Measurements from ENCODE around the gene PITX3. TPM values are rescaled to one million over a fixed set of nuclear protein-coding genes. Genes with fewer than 3 reads are reported as not detected.

The PITX3 gene
- total RNA-seq, 1 experiment from 2014 or later: 0.81 TPM

DNA sequence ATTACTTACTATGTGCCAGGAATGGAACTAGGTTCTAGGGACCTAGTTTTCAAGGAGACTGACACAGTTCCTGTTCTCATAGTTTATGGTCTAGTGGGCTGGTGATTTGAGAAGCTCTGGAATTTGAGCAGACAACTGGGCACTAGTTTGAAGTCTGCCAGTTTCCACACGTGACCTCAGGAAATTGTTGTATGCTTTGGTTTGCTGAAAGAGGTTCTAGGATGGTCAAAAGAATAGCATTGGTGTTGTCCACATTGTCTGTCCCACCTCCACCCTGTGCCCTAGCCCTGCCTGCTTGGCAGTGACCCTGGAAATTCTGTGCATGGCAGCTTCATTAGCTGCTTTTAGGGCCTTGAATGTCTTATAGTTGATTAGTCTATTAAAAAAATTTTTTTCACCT, 32.8 kb upstream of the PITX3 start (continued):
- TF ChIP-seq, protein P1, sequence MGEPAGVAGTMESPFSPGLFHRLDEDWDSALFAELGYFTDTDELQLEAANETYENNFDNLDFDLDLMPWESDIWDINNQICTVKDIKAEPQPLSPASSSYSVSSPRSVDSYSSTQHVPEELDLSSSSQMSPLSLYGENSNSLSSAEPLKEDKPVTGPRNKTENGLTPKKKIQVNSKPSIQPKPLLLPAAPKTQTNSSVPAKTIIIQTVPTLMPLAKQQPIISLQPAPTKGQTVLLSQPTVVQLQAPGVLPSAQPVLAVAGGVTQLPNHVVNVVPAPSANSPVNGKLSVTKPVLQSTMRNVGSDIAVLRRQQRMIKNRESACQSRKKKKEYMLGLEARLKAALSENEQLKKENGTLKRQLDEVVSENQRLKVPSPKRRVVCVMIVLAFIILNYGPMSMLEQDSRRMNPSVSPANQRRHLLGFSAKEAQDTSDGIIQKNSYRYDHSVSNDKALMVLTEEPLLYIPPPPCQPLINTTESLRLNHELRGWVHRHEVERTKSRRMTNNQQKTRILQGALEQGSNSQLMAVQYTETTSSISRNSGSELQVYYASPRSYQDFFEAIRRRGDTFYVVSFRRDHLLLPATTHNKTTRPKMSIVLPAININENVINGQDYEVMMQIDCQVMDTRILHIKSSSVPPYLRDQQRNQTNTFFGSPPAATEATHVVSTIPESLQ (CRISPR knock-in tag; IDR thresholded peaks at IDR 0.05): no peak
- TF ChIP-seq CREB1 (CRISPR knock-in tag; IDR thresholded peaks at IDR 0.05) (no peak), ELF4 (CRISPR knock-in tag; IDR thresholded peaks at IDR 0.05; ENCODE audit: low read depth) (no peak), FOXJ3 (CRISPR knock-in tag; IDR thresholded peaks at IDR 0.05; ENCODE audit: borderline replicate concordance) (no peak), SMAD3 (CRISPR knock-in tag; IDR thresholded peaks at IDR 0.05; ENCODE audit: borderline replicate concordance) (no peak), ZNF232 (CRISPR knock-in tag; IDR thresholded peaks at IDR 0.05) (no peak), ETV6 (CRISPR knock-in tag; IDR thresholded peaks at IDR 0.05) (no peak), ZNF317 (CRISPR knock-in tag; IDR thresholded peaks at IDR 0.05; ENCODE audit: borderline replicate concordance, low read depth) (no peak)
- TF ChIP-seq, protein P2, sequence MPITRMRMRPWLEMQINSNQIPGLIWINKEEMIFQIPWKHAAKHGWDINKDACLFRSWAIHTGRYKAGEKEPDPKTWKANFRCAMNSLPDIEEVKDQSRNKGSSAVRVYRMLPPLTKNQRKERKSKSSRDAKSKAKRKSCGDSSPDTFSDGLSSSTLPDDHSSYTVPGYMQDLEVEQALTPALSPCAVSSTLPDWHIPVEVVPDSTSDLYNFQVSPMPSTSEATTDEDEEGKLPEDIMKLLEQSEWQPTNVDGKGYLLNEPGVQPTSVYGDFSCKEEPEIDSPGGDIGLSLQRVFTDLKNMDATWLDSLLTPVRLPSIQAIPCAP (CRISPR knock-in tag; IDR thresholded peaks at IDR 0.05): no peak

DNA sequence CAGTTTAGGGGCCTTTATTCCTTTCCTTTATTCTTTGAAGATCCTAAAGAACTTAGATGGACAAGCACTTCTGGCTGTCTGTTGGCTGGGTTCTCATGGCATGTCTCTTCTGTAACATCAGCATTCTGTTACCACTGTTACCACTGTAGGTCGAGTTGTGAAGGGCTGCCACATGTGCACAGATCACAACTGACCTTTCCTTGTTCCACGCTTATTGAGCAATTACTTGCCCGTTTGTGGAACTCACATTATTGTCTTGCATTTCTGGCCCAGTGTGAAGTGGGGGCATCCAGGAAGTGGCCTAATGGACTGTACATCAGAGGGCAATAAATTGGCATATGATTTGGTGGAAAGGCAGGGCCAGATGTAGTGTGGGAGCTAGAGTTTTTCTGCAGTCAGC, 27.7 kb upstream of the PITX3 start:
- no peak for ATAC-seq
- no peaks in the 10 kb centered on the region for H3K9me3 Mint-ChIP-seq
- no peak overlapping the region for H3K27ac Mint-ChIP-seq
- H3K27me3 Mint-ChIP-seq (ENCODE audit: low read depth): no peaks in the 10 kb centered on the region
- ChIA-PET POLR2A (no interaction called here), CTCF (interaction anchor here (1.2 to 3.1 kb wide), 2 partner anchors 37 to 78 kb away, joined by 4 to 11 read pairs; no protein-coding TSS in a partner anchor)
- no peak for DNase-seq (ENCODE audit: low spot score)
- no peak overlapping the region for H3K4me3 Mint-ChIP-seq
- H3K36me3 Mint-ChIP-seq: no peaks in the 10 kb centered on the region
- peaks cover 4% of the 10 kb centered on the region; the same call in 1 of the 2 replicates for H3K4me1 Mint-ChIP-seq
- TF ChIP-seq, protein P3, sequence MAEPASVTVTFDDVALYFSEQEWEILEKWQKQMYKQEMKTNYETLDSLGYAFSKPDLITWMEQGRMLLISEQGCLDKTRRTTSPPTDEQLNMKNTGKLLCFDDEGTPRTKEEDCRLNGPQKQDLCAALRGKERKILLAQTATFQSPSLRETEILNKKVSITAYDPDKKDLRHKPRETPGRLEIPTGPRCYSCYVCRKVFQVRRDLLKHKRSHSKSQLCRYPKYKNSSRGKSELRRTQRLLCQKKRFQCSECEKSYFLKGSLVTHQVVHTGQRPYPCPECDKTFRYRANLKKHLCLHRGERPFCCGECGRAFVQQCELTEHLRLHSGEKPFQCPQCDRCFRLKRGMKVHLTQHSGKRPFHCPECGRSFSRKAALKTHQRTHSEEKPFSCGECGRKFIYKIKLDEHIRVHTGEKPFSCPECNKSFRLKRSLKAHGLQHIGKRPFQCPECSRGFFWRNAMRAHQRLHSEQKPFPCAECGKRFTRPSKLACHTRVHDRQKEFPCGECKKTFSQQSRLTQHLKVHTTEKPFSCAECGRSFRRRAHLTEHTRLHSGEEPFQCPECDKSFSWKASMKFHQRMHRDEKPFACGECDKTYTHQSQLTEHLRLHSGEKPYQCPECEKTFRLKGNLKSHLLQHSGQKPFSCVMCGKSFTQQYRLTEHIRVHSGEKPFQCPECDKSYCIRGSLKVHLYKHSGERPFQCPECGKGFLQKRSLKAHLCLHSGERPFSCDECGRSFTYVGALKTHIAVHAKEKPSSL (CRISPR knock-in tag; conservative IDR thresholded peaks at IDR 0.05): no peak
- TF ChIP-seq ATF1 (CRISPR knock-in tag; IDR thresholded peaks at IDR 0.05): no peak
- TF ChIP-seq ZNF423 (CRISPR knock-in tag; IDR thresholded peaks at IDR 0.05): no peak
- TF ChIP-seq ELF4 (CRISPR knock-in tag; IDR thresholded peaks at IDR 0.05; ENCODE audit: low read depth): no peak
- no peak for TF ChIP-seq SMAD4 (CRISPR knock-in tag; IDR thresholded peaks at IDR 0.05)
- TF ChIP-seq FOXP4 (CRISPR knock-in tag; IDR thresholded peaks at IDR 0.05): no peak
- TF ChIP-seq FOXJ3 (CRISPR knock-in tag; IDR thresholded peaks at IDR 0.05; ENCODE audit: borderline replicate concordance): no peak
- TF ChIP-seq, protein P4, sequence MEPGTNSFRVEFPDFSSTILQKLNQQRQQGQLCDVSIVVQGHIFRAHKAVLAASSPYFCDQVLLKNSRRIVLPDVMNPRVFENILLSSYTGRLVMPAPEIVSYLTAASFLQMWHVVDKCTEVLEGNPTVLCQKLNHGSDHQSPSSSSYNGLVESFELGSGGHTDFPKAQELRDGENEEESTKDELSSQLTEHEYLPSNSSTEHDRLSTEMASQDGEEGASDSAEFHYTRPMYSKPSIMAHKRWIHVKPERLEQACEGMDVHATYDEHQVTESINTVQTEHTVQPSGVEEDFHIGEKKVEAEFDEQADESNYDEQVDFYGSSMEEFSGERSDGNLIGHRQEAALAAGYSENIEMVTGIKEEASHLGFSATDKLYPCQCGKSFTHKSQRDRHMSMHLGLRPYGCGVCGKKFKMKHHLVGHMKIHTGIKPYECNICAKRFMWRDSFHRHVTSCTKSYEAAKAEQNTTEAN (CRISPR knock-in tag; IDR thresholded peaks at IDR 0.05): no peak
- no peak for TF ChIP-seq SP1 (CRISPR knock-in tag; conservative IDR thresholded peaks at IDR 0.05)
- no peak for TF ChIP-seq ZNF138 (CRISPR knock-in tag; conservative IDR thresholded peaks at IDR 0.05)
- no peak for TF ChIP-seq ARID4B (CRISPR knock-in tag; IDR thresholded peaks at IDR 0.05; ENCODE audit: borderline replicate concordance)
- no peak for TF ChIP-seq GRHL2 (CRISPR knock-in tag; IDR thresholded peaks at IDR 0.05; ENCODE audit: insufficient replicate concordance, severe bottlenecking)
